DMS53 (cell line): ENCODE data around the gene PCK2.

ENCODE experiments used
- DNase-seq: peaks from one replicate; lab custom pipeline; 2025; lab: John Stamatoyannopoulos, UW

PCK2 gene

GRCh38 chr14:24060984-24061913 lies 32.9 kb upstream of the PCK2 start:
- DNase-seq: no peak

DNA sequence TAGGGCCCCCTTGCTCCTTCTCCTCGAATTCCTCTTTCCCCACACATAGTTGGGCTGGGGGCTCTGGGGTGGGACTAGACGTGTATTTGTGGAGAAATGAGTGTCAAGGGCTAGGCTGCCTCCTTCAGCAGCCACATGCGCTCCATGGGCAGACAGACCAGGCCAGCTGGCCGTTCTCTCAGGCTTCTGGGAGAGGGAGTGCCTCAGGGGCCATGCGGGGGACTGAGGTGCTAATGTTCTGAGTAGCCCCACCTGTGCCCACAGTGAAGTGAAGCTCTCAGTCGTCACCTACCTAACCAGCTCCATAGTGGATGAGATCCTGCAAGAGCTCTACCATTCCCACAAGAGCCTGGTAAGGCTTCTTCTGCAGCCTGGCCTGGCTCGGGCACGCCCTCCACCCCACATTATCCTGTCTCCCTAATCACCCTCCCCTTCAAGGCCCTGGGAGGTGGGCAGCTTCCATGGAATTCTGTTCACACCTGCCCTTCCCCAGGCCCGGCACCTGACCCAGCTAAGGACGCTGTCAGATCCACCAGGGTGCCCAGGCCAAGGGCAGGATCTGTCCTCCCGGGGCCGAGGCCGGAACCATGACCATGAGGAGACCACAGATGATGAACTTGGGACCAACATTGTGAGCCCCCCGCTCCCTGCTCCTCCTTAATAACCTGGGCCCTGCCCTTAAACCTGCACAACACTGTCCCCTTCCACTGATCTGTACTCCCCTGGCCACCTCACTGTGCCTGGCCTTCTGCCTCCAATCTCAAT lies 31.7 kb upstream of the PCK2 start:
- DNase-seq: no peak

- DNase-seq: no peak
These were observed 30.8 kb upstream of the PCK2 start for GRCh38 chr14:24063263-24063836.

DNA sequence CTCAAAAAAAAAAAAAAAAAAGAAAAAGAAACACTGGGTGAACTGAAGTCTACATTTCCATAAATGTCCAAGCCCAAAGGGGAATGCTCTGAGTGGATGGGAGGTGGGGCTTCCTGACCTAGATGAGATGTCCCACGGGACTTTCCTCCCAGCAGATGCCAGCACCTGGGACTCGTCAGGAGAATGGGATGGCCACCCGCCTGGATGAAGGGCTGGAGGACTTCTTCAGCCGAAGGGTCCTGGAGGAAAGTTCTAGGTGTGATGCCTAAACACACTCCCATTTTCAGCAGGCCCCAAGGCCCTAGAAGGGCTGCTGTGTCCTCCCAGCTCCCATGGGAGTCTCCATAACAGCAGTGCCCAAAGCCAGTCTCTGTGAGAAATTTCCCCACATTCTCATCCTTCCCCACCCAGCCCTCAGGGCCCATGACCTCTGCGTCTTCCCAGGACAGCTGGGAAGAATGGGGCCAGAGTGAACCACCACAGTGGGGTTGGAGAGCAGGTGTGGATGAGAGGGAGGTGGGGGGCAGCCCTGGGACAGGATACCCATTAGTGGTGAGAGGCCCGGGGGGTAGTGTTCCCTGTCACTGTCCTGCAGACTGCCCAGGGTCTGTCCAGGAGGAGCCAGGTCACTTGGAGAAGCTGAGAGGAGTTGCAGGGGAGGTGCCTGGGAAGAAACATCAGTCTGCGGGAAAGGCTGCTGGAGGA lies 29.9 kb upstream of the PCK2 start:
- no peak for DNase-seq

- DNase-seq: no peak
These were observed 29.3 kb upstream of the PCK2 start for GRCh38 chr14:24064856-24065255.

DNA sequence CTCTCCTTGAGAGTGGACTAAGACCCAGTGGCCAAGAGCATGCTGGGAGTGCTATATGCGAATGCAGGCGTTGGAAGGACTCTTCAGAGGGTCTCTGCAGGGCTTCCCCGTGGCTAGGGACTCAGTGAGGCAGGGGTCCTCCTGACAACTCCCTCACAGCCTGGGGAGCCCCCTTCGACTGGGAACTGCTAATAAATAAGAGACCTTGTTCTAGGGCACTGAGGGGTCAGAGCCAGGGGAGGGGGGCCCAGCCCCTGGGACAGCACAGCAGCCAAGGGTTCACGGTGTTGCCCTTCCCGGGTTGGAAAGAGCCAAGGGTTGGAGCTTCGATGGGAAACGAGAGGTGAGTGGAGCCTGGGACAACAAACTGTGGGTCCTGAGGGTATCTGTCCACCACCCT lies 28.7 kb upstream of the PCK2 start:
- no peak for DNase-seq

- DNase-seq: peak; percentile 14
These were observed 27.5 kb upstream of the PCK2 start for GRCh38 chr14:24066496-24067132.

- DNase-seq: peak; percentile 35
These were observed 26.7 kb upstream of the PCK2 start for GRCh38 chr14:24067133-24068082.

- DNase-seq: no peak
These were observed 25.2 kb upstream of the PCK2 start for GRCh38 chr14:24068711-24069410.

DNA sequence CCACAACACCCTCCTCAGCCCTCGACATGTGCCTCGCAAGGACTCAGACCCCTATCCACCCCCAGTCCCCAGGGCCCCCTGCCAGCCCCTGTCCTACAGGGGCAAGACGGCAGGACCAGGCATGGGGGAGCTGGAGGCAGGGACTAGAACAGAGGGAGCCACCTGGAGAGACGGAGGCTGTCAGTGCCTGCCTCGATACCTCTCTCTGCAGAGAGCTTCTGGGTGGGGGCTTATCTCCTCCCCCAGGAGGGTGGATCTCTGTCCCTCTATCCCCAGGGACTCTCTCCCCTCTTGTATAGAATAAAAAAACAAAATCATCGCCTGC lies 24.7 kb upstream of the PCK2 start:
- DNase-seq: no peak

GRCh38 chr14:24070285-24071143 lies 23.6 kb upstream of the PCK2 start:
- peak; percentile 6 for DNase-seq

DNA sequence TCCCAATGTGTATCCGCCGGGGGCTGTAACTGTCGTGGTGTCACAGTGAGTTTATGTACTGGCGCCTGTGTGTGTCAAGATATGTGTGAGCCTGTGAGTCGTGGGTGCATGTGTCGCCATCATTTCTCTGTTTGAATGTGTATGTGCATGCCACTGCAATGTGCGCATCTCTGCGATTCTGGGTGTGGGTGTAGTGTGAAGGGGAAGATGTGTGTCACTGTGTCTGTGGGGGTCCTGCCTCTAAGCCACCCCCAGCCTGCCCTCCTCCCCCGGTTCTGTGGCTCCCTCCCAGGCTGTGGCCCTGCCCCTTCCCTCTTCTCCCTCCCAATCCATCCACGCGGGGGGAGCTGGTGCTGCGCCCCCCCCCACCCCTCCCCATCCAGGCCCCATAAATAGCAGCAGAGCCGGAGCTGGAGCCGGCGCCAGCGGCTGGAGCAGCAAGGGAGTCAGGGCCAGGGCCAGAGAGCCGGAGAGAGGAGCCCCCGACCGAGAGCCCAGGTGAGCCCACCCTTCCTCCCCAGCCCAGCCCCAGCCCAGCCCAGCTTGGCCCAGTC lies 22.9 kb upstream of the PCK2 start, which contains the start of gene CPNE6:
TSS of gene CPNE6 (plus strand) at position 419 of the 554 bp plus-strand sequence. CDS start 1,375 bp downstream, outside the sequence.
- DNase-seq: no peak

GRCh38 chr14:24071836-24072430 lies 22.2 kb upstream of the PCK2 start:
- no peak for DNase-seq

- no peak for DNase-seq
These were observed 21.7 kb upstream of the PCK2 start for GRCh38 chr14:24072436-24072835.

DNA sequence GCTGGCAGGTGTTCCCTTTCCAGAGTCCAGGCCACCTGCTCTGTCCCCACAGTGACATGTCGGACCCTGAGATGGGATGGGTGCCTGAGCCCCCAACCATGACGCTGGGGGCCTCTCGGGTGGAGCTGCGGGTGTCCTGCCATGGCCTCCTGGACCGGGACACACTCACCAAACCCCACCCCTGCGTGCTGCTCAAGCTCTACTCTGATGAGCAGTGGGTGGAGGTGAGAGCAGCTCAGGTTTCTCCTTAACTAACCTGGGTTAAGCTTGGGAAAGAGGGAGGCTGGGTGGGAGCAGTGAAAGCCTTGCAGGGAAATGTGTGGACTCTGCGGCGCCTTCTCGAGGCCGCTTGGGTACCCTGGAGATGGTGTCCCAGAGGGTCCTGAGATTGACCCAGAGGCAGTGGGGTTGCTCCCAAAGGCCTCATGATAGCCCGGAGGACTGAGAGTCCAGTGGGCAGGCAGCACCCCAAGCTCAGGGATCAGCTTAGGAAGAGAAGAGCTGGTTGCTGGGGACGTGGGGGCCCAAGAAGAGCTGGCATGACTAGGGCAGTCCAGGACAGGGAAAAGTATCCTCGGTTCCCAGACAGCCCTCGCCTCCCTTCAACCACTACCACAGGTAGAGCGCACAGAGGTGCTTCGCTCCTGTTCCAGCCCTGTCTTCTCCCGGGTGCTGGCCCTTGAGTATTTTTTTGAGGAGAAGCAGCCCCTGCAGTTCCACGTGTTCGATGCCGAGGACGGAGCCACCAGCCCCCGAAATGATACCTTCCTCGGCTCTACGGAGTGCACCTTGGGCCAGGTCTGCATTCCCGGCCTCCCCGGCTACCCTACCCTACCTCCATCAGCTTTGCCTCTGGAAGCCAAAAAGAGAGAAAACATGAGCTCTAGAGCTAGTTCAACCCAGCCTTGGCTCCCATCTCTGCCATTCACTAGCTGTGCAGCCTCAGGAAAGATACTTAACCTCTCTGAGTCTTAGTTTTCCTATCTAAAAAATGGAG lies 20.9 kb upstream of the PCK2 start:
- DNase-seq: no peak

DNA sequence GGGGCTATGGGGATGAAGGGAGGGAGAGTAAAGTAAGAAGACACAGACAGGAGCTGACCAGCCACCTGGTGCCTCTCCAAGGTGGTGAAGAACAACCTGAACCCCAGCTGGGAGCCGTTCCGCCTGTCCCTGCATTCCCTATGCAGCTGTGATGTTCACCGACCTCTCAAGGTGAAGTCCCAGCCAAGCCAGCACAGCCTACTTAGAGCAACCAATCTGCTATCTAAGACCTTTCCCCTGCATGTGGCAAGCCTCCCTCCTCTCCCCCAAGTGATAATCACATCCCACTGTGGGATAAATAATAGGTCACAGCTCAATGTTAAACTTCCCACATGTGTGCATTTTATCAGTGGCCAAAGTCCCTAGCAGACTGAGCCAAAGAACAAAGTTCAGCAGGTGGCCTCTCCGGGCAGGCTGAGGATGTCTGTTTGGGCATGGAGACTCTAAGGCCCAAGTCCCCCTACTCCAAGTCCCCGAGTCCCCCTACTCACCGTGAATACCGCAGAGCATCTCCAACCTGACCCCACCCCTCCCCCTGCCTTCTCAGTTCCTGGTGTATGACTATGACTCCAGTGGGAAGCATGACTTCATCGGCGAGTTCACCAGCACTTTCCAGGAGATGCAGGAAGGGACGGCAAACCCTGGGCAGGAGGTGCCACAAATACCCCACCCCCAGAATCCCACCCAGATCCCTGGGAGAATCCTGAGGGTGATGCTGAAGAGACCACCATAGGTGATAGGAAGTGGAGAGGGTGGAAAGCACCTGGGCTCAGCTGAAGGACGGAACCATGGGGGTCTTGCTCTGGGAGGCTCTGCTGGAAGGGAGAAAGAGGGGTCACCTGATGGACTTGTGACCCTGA lies 19.3 kb upstream of the PCK2 start:
- no peak for DNase-seq
